Coronary artery (tissue), 2 donors: Measurements from ENCODE around the gene LSM12.
A peak's percentile ranks its signal among the peaks of the same experiment; 100 is the strongest.

Experiments used
- DNase-seq: peaks from one replicate; pipeline ENCODE4 v3.0.0-alpha.2; 2017; ENCODE audit warnings: low spot score
- H3K27ac ChIP-seq, 2 donors: fragments of 200-600 bp; sonication (generic); one replicate each; pipeline ENCODE4 v1.5.1; 2016 to 2019
- H3K4me3 ChIP-seq: fragments of 200-600 bp; sonication (generic); 2 replicates; pipeline ENCODE4 v1.5.1; 2016; ENCODE audit warnings: mild to moderate bottlenecking, moderate library complexity
- CTCF ChIP-seq: fragments of 200-600 bp; sonication (generic); IDR thresholded peaks from one replicate; pipeline ENCODE4 v1.5.1; 2019; ENCODE audit warnings: antibody characterized with exemption

LSM12 gene

GRCh38 chr17:44011876-44012275 lies 54.6 kb downstream of the LSM12 start:
- TF ChIP-seq CTCF: no peak
- H3K27ac ChIP-seq: no peak overlapping the region

GRCh38 chr17:44010966-44011647 lies 55.4 kb downstream of the LSM12 start:
- no peak for DNase-seq
- no peak overlapping the region for H3K4me3 ChIP-seq
- TF ChIP-seq CTCF: no peak
- no peak overlapping the region for H3K27ac ChIP-seq

More at GRCh38 chr17:44011876-44012275, 54.6 kb downstream of the LSM12 start:
- no peak for DNase-seq
- no peak overlapping the region for H3K4me3 ChIP-seq

GRCh38 chr17:44008205-44008909 lies 58.1 kb downstream of the LSM12 start:
- no peak for DNase-seq
- peak overlapping the region in 1 of 2 donors; percentile 66 for H3K27ac ChIP-seq
- peak overlapping the region; percentile 72 for H3K4me3 ChIP-seq

GRCh38 chr17:44007346-44008204 lies 58.9 kb downstream of the LSM12 start:
- TF ChIP-seq CTCF: no peak
- no peak for DNase-seq
- Histone ChIP-seq H3K4me3 (peak overlapping the region; percentile 72), H3K27ac (peak overlapping the region in 1 of 2 donors; percentile 66)

More at GRCh38 chr17:44008205-44008909, 58.1 kb downstream of the LSM12 start:
- TF ChIP-seq CTCF: no peak

GRCh38 chr17:44006598-44007345 lies 59.7 kb downstream of the LSM12 start:
- Histone ChIP-seq H3K4me3 (peak overlapping the region; percentile 72), H3K27ac (peak overlapping the region in 1 of 2 donors; percentile 66)
- TF ChIP-seq CTCF: no peak
- DNase-seq: peak; percentile 96

- peak overlapping the region in 1 of 2 donors; percentile 66 for H3K27ac ChIP-seq
- peak overlapping the region; percentile 72 for H3K4me3 ChIP-seq
- no peak for DNase-seq
- no peak for TF ChIP-seq CTCF
Measured at GRCh38 chr17:44006272-44006597, 60.2 kb downstream of the LSM12 start.
